Adipocyte (in vitro differentiated cells): ENCODE measurements around the gene KRTAP9-8.
"Not testable (repeated sequence)": the region's sequence is repeated elsewhere in the genome, so short reads cannot be mapped to it uniquely, and the experiment has no call there.

Experiments used
- DNase-seq: peaks from one replicate; pipeline ENCODE4 v3.0.0-alpha.2; 2015; ENCODE audit warnings: low read depth
- H3K27me3 ChIP-seq: replicated peaks from 2 replicates; pipeline ENCODE4 v1.7.0; 2013; ENCODE audit warnings: mild to moderate bottlenecking, low read length, moderate library complexity; ENCODE audit not compliant: control insufficient read depth, insufficient read depth
- H3K36me3 ChIP-seq: 2 replicates; pipeline ENCODE4 v1.7.0; 2013; ENCODE audit warnings: low read length, mild to moderate bottlenecking, moderate library complexity; ENCODE audit not compliant: control insufficient read depth, insufficient read depth, severe bottlenecking
- H3K4me1 ChIP-seq: 2 replicates; pipeline ENCODE4 v1.7.0; 2013; ENCODE audit warnings: mild to moderate bottlenecking, low read length, moderate library complexity; ENCODE audit not compliant: control insufficient read depth, insufficient read depth
- H3K4me3 ChIP-seq: 2 replicates; pipeline ENCODE4 v1.7.0; 2013; ENCODE audit warnings: mild to moderate bottlenecking, low read length, moderate library complexity
- H3K9ac ChIP-seq: 2 replicates; pipeline ENCODE4 v1.7.0; 2013; ENCODE audit warnings: mild to moderate bottlenecking, low read length, moderate library complexity
- H3K9me3 ChIP-seq: 2 replicates; pipeline ENCODE4 v1.7.0; 2013; ENCODE audit warnings: mild to moderate bottlenecking, low read length, moderate library complexity; ENCODE audit not compliant: control insufficient read depth

KRTAP9-8 gene

DNA sequence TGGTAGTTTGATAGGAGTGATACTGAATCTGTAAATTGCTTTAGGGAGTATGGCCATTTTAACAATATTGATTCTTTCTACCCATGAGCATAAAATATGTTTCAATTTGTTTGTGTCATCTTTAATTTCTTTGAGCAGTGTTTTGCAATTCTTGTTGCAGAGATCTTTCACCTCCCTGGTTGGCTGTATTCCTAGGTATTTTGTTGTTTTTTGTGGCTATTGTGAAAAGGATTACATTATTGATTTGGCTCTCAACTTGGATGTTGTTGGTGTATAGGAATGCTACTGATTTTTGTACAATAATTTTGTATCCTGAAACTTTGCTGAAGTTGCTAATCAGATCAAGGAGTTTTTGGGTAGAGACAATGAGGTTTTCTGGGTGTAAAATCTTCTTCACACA is 20.6 kb downstream of the KRTAP9-8 start:
- Histone ChIP-seq H3K9ac (no peak overlapping the region), H3K4me3 (no peak overlapping the region), H3K4me1 (peaks cover 18% of the 10 kb centered on the region), H3K9me3 (no peaks in the 10 kb centered on the region), H3K27me3 (peaks cover 6% of the 10 kb centered on the region), H3K36me3 (no peaks in the 10 kb centered on the region)
- DNase-seq = peak; percentile 73

DNA sequence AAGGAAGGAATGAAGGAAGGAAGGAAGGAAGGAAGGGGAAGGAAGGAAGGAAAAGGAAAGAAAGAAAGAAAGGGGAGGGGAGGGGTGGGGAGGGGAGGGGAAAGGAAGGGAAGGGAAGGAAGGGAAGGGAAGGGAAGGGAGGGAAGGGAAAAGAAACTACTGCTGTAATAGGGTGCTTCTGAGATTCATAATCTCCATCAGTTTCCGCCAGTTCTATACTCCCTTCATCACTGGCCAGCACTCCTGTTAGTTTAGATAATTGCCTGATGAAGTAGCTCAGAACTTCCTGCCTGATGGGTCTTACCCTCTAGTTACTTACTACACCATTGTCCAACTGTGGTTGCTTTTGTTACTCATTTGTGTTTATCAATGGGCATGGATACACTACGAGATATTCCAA is 25.4 kb downstream of the KRTAP9-8 start:
- Histone ChIP-seq H3K9me3 (no peaks in the 10 kb centered on the region), H3K27me3 (peaks cover 10% of the 10 kb centered on the region), H3K9ac (no peak overlapping the region), H3K36me3 (no peaks in the 10 kb centered on the region), H3K4me3 (no peak overlapping the region), H3K4me1 (peaks cover 13% of the 10 kb centered on the region)
- DNase-seq = no peak

- no peaks in the 10 kb centered on the region for H3K9me3 ChIP-seq
- H3K27me3 ChIP-seq = peaks cover 10% of the 10 kb centered on the region
- H3K9ac ChIP-seq = no peak overlapping the region
- no peaks in the 10 kb centered on the region for H3K4me1 ChIP-seq
- no peak for DNase-seq
- no peaks in the 10 kb centered on the region for H3K36me3 ChIP-seq
- no peak overlapping the region for H3K4me3 ChIP-seq
Measured at GRCh38 chr17:41264599-41264998, 26.8 kb downstream of the KRTAP9-8 start.

DNA sequence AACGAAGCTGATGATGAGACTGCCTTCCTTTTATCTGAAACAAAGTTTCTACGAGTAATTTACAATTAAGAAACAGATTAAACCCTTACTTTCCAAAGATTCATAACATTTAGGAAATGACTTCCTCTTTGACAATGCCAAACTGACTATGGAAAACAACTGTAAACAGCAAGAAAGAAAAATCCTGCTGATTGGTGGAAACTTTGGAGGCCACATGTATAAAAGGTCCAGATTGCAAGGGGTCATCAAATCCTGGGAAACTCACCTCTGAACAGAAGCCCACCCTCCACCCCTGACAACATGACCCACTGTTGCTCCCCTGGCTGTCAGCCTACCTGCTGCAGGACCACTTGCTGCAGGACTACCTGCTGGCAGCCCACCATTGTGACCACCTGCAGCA is 27.3 kb downstream of the KRTAP9-8 start, which contains the start of gene KRTAP9-6:
TSS of gene KRTAP9-6 (plus strand) at position 301 of the 400 bp plus-strand sequence. CDS start at position 301, 0 bp downstream.
- Histone ChIP-seq H3K27me3 (peaks cover 10% of the 10 kb centered on the region), H3K9me3 (no peaks in the 10 kb centered on the region), H3K4me3 (no peak within 1 kb of the TSS), H3K4me1 (no peaks in the 10 kb centered on the region), H3K9ac (no peak within 1 kb of the TSS), H3K36me3 (no peaks in the 10 kb centered on the region)
- no peak for DNase-seq

DNA sequence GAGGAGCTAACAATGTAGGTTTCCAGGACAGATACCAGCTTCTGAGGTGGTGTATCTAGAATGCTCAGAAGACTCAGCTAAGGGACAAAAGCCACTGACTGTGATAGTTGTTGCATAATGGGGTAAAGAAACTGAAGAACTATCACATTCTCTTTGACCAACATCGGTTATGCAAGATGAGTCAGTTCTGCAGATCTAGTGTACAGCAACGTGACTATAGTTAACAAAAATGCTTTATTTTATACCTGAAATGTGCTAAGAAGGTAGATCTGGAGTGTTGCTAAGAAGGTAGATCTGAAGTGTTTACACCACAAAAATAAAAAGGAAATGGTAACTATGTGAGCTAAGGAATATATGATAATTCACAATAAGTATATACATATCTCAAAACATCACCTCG is 29.9 kb downstream of the KRTAP9-8 start:
- no peak for DNase-seq
- H3K9ac ChIP-seq = no peak overlapping the region
- H3K36me3 ChIP-seq = no peaks in the 10 kb centered on the region
- peaks cover 7% of the 10 kb centered on the region for H3K27me3 ChIP-seq
- no peaks in the 10 kb centered on the region for H3K9me3 ChIP-seq
- H3K4me1 ChIP-seq = no peaks in the 10 kb centered on the region
- H3K4me3 ChIP-seq = no peak overlapping the region

GRCh38 chr17:41271323-41271722 is 33.5 kb downstream of the KRTAP9-8 start:
- DNase-seq, H3K4me3 ChIP-seq, H3K9ac ChIP-seq, H3K4me1 ChIP-seq, H3K27me3 ChIP-seq, H3K9me3 ChIP-seq, H3K36me3 ChIP-seq: not testable (repeated sequence)

DNA sequence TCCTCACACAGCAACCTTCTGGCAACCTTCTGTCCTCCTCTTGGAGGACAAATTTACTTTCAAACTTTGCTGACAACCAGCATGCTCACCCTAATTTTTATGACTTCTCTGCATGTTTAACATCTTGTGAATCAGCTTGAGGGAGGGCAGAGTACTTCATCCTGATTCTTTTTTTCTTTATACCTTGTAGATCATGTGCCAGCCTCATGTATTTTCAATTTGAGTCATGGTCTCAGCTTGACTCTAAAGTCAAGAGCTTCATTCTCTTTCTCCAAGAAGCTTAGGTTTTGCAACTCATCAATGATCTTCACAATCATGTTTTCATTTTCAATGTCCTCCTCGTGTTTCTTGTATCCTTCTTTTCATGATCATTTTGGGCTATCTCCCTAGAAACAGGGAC is 34.1 kb downstream of the KRTAP9-8 start:
- Histone ChIP-seq H3K36me3 (no peaks in the 10 kb centered on the region), H3K4me3 (no peak overlapping the region), H3K27me3 (peaks cover 6% of the 10 kb centered on the region), H3K9me3 (no peaks in the 10 kb centered on the region), H3K4me1 (no peaks in the 10 kb centered on the region), H3K9ac (no peak overlapping the region)
- no peak for DNase-seq

DNA sequence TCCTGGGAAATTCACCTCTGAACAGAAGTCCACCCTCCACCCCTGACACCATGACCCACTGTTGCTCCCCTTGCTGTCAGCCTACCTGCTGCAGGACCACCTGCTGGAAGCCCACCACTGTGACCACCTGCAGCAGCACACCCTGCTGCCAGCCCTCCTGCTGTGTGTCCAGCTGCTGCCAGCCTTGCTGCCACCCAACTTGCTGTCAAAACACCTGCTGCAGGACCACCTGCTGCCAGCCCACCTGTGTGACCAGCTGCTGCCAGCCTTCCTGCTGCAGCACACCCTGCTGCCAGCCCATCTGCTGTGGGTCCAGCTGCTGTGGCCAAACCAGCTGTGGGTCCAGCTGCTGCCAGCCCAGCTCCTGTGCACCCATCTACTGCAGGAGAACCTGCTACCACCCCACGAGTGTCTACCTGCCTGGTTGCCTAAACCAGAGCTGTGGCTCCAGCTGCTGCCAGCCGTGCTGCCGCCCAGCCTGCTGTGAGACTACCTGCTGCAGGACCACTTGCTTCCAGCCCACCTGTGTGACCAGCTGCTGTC is 37.9 kb downstream of the KRTAP9-8 start, which contains the start of gene KRTAP9-7:
TSS of gene KRTAP9-7 (plus strand) at position 51 of the 543 bp plus-strand sequence. CDS start at position 51, 0 bp downstream.
- not testable (repeated sequence) for H3K4me1 ChIP-seq, H3K9me3 ChIP-seq, H3K36me3 ChIP-seq, H3K9ac ChIP-seq, DNase-seq, H3K27me3 ChIP-seq, H3K4me3 ChIP-seq

GRCh38 chr17:41278176-41278955 is 40.6 kb downstream of the KRTAP9-8 start:
- H3K4me1 ChIP-seq = no peaks in the 10 kb centered on the region
- H3K4me3 ChIP-seq = no peak overlapping the region
- no peak overlapping the region for H3K9ac ChIP-seq
- peaks cover 6% of the 10 kb centered on the region for H3K27me3 ChIP-seq
- DNase-seq = no peak
- H3K36me3 ChIP-seq = no peaks in the 10 kb centered on the region
- H3K9me3 ChIP-seq = no peaks in the 10 kb centered on the region

- H3K9ac ChIP-seq = no peak overlapping the region
- no peaks in the 10 kb centered on the region for H3K9me3 ChIP-seq
- no peak overlapping the region for H3K4me3 ChIP-seq
- no peaks in the 10 kb centered on the region for H3K27me3 ChIP-seq
- no peak for DNase-seq
- peaks cover 6% of the 10 kb centered on the region for H3K4me1 ChIP-seq
- no peaks in the 10 kb centered on the region for H3K36me3 ChIP-seq
Measured at GRCh38 chr17:41284043-41284442, 46.2 kb downstream of the KRTAP9-8 start.

DNA sequence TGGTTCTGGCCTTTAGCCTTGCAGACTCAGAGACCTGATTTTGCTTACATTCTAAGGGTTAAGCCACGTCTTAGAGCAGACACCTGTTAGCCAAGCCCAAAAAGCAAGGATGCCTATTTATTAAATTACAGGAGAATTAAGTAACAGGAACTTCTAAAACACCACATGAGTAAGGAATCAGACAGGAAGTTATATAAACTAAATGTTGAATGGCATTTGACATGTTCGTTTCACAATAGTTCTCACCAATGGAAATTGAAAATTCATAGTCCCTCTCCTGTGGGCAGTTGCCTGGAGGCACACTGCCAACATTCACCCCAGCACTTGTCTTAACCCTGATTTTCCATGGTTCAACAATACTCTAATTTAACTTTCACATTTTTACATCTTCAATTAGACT is 46.7 kb downstream of the KRTAP9-8 start:
- no peak overlapping the region for H3K9ac ChIP-seq
- H3K9me3 ChIP-seq = no peaks in the 10 kb centered on the region
- peaks cover 6% of the 10 kb centered on the region for H3K4me1 ChIP-seq
- no peaks in the 10 kb centered on the region for H3K36me3 ChIP-seq
- no peak for DNase-seq
- H3K4me3 ChIP-seq = no peak overlapping the region
- no peaks in the 10 kb centered on the region for H3K27me3 ChIP-seq
